Lower leg skin (tissue), 3 donors: Measurements from ENCODE around the gene SFXN2.

ENCODE experiments used
- CTCF ChIP-seq, 3 donors: fragments of 450-650 bp; IDR thresholded peaks; one replicate each; pipeline ENCODE4 v1.5.1; 2016; ENCODE audit warnings: antibody characterized with exemption in 3 of 3, mild to moderate bottlenecking in 3 of 3, moderate library complexity in 2 of 3
- POLR2A ChIP-seq, 2 donors: fragments of 450-650 bp; IDR thresholded peaks; one replicate each; pipeline ENCODE4 v1.6.1; 2016 to 2017; ENCODE audit warnings: antibody characterized with exemption in 2 of 2, mild to moderate bottlenecking in 1 of 2, moderate library complexity in 1 of 2

DNA sequence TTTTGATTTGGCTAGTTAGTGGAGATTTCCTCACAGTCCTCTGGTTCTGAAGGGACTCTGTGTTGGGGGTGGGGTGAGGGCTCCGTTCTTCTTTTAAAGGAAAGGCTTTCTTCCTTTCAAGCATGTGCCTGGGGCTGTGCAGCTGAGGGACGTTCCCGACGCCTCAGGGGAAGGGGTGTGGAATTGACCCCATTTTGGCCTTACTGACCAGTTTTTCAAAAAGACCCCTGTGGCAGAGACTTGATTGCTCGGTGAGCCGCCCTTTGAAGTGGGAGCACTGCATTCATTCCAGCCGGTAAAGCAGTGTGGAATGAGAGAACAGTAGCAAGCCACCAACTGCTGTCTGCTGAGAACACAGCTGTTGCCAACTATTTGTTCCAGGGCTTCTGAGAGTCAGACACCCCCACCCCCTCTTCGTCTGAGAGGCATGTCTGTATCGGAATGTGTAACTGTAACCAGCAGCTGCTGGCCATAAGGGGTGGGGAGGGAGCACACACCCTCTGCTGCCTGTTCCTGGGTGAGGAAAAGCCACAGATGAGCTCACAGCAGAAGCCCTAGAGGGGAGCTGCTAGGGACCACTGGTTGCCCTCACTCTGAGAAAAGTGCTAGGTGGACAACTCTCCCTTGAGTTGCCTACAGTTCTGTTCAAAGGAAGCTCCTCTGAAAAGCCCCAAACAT, 62.5 kb downstream of the SFXN2 start:
- TF ChIP-seq CTCF (IDR thresholded peaks at IDR 0.05) (no peak), POLR2A (IDR thresholded peaks at IDR 0.05) (no peak)
